HG02970 (cell line): ENCODE data around the gene ASAH2.
"Not testable (repeated sequence)": the region's sequence is repeated elsewhere in the genome, so short reads cannot be mapped to it uniquely, and the experiment has no call there.

Experiments used
- ATAC-seq: cut with Tn5 transposase; IDR thresholded peaks from one replicate; pipeline ENCODE4 v1.9.1; 2021; ENCODE audit warnings: mild to moderate bottlenecking, moderate library complexity, moderate number of reproducible peaks; ENCODE audit not compliant: unreplicated experiment, low FRiP score

ASAH2 gene

DNA sequence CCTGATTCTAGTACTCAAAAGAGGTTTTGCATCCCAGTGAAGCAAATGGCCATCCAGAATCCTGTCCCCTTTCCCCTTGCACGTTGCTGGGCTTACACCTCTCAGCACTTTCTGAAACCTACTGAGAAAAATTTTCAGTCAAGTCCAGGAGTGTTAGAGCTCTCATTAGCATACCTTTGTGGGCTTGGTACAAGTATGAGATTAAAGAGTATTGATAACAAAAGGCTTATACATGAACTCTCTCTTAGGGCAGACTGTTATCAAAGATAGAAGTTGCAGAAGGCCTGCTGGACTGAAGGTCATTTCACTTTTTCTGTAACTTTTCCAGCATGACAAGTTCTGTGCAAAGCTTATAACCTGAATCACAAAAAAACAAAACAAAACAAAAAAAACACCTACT lies at the start of gene ASAH2:
ASAH2 (minus strand) TSS at position 123 of the 400 bp plus-strand sequence. CDS start 2,906 bp downstream, outside the sequence.
- no peak for ATAC-seq

DNA sequence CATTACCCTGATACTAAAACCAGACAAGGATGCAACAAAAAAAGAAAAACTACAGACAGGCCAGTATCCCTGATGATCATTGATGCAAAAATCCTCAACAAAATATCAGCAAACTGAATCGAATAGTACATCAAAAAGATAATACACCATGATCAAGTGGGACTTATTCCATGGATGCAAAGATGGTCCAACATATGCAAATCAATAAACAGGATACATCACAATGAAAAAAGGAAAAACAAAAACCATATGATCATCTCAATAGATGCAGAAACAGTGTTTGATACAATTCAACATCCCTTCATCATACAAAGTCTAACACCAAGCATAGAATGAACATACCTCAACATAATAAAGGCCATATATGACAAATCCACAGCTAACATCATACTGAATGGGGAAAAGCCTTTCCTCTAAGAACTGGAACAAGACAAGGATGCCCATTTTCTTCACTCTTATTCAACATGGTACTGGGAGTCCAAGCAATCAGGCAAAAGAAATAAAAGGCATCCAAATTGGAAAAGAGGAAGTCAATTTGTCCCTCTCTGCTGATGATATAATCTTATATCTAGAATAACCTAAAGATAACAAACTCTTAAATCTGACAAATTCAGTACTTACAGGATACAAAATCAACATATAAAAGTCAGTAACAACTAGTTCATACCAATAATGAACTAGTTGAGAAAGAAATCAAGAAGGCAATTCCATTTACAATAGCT lies 48.8 kb upstream of the ASAH2 start:
- no peak for ATAC-seq

GRCh38 chr10:50295367-50295766 lies 44.1 kb upstream of the ASAH2 start:
- ATAC-seq: no peak

DNA sequence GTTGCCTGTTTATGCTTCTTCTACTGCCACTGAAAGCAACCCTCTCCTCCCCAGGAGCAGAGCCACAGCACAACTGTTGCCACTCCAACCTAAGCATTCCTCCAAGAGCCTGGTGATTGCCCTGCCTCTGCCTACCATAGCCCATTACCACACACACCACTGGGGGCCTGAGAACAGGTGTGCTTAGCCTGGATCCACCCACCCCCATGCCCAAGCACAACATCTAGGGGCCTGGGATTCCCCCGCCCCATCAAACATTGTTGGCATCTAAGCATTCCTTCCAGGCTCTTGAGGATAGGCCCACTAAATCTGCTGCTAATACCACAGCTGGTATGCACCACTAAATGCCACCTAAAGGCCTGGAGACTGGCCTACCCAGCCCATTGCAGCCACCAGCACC lies 43.3 kb upstream of the ASAH2 start:
- no peak for ATAC-seq

GRCh38 chr10:50293513-50294313 lies 42.4 kb upstream of the ASAH2 start:
- no peak for ATAC-seq

DNA sequence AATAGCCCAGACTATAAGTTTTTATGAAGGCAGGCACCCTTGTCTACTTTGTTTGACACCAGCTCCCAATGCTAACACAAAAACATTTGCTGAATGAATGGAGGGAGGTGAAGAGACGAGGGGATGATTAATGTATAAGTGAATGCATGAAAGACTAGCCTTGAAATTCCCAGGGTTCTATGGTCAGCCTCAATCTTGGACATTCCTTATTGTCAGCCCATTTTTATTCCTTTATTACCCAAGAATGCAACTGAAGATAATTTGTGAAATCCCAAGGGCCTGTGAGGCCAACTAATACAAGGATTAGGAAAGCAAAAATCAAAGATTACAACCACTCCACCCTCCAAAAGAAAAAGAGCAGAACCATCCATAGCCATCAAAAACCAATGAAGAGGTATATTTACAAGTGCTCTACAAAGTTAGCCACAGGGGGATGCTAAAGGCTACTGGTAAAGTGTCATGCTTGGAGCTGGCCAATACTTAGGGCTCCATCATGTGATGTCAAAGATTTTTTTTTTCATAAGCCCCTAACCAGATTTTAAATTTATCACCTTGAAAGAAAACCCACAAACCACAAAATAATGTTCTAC lies 40.0 kb upstream of the ASAH2 start:
- ATAC-seq: no peak

- ATAC-seq: no peak
Observed at GRCh38 chr10:50289196-50289595, 37.9 kb upstream of the ASAH2 start.

- no peak for ATAC-seq
Observed at GRCh38 chr10:50286996-50287803, 35.9 kb upstream of the ASAH2 start.

- no peak for ATAC-seq
Observed at GRCh38 chr10:50286517-50286916, 35.2 kb upstream of the ASAH2 start.

GRCh38 chr10:50281967-50282522 lies 30.7 kb upstream of the ASAH2 start:
- no peak for ATAC-seq

DNA sequence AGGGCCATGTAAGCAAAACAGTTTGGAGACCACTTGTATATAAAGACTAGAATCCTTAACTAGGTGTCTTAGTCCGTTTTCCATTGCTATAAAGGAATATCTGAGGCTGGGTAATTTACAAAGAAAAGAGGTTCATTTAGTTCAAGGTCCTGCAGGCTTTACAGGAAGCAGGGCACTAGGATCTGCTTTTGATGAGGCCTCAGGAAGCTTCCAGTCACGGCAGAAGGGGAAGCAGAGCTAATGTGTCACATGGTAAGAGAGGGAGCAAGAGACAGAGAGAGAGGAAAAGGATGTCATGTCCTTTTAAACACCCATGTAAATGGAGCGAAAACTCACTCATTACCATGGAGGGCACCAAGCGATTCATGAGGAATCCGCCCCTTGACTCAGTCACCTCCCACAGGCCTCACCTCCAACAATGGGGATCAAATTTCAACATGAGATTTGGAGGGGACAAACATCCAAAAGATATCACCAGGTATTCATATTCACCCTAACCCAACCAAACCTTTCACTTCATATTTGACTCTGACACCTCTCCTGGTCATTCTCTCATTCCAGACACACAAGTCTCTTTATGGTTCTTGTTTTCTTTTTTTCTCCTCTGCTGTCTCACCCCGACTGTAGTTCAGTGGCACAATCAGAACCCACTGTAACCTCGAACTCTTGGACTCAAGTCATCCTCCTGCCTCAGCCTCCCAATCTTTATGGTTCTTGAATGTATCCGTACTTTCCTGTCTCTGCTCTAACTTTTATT lies 30.1 kb upstream of the ASAH2 start:
- ATAC-seq: no peak

DNA sequence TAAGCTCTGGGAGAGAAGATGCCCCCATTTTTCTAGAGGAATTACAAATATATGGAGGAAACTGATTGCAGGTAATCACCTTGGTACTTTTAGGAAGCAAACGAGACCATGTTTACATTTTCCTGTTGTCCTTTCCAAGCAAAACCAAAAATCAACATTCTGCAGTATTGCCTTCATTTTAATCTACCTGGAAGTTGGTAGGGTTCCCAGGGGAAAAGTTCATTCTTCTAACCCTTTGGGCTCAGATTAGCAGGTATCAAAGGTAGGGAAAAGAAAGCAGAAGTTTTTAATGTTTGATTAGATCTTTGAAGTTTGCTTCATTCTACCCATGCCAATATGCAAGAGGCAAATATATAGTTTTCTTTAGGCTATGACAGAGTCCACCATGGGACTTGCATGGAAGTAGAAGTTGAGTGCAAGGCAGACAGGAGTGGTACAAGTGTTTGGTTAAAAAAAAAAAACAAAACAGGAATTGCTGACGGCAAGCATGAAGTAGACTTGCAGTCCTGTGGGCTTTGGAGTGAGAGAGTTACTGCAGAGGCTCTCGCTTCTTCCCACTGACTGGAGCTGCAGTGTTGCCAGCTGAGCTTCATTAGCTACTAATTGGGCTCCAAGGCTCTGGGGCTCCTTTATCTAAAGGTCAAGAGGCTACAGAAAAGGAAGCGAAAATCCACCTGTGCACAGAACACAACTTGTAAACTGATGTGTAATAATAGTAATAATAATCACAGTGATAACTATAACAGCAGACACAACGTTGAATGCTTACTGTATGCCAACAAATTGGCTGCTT lies 28.9 kb upstream of the ASAH2 start:
- ATAC-seq: no peak

DNA sequence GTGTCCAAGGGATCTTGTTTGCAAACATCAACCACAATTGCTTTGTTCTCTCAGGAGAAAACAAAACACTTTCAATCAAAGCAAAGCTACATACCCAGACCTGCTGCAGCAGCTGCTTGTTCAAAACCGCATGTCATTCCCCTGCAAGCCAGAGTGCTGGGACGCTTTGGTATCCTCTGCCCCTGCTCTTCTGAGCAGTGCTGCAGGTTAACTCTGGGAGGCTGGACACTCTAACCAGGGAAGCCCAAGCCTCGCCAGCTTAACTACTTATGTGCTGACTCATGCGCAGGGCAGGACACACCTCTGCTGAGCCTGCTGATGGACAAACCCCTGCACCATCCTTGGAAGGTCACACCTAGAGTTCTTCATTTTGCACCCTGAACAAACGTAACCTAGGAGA lies 28.2 kb upstream of the ASAH2 start:
- no peak for ATAC-seq

DNA sequence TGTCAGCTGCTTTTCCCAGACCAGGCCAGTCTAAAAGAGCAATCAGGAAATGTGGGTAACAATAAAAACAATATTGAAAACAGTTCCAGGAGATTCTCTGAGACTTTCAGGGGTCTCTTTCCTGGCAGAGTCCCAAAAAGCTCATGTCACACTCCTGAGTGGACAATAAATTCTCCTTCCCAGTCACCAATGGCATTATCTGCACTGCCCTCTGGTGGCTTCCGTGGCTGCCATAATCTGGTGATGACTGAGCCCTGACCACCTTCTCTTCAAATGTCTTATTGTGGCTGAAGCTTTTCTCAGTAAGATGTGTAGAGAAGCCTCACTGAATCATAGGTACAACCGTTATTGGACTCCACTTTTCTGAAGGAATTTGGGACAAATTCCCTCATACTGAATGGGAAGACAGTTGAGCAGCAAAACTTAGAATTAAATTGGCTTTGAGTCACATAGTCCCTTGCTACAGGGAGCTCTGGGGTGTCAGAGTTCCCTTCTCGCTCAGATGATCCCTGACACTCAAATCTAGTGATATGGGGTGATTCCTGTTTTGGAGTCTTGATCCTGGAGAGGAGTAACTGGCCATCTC lies 24.4 kb upstream of the ASAH2 start:
- ATAC-seq: no peak

DNA sequence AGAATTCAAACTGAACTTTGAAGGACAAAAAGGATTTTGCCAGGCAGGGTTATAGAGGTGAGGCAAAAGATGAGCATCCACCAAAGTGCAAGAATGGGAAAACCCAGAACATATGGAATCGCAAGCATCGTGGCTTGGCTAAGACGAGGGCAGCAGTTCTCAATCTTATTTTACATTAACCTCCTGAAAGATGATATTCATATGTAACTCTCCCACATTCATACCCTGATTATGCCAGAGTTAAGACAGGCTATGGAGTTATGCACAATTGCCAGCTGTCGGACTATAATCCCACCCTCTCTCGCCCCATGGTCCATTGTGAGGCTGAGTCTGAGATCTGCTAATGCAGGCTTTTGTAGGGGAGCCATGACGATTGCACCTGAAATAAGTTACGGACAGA lies 21.2 kb upstream of the ASAH2 start:
- no peak for ATAC-seq

- no peak for ATAC-seq
Observed at GRCh38 chr10:50271564-50272250, 20.4 kb upstream of the ASAH2 start.

GRCh38 chr10:50267877-50268276 lies 16.6 kb upstream of the ASAH2 start:
- not testable (repeated sequence) for ATAC-seq

GRCh38 chr10:50262625-50263024 lies 11.3 kb upstream of the ASAH2 start:
- not testable (repeated sequence) for ATAC-seq
